ENCODE measurements around the gene TTLL11. TPM values are rescaled to one million over a fixed set of nuclear protein-coding genes. Genes with fewer than 3 reads are reported as not detected.

The TTLL11 gene
- total RNA-seq, 1 donor = 6.2 TPM

DNA sequence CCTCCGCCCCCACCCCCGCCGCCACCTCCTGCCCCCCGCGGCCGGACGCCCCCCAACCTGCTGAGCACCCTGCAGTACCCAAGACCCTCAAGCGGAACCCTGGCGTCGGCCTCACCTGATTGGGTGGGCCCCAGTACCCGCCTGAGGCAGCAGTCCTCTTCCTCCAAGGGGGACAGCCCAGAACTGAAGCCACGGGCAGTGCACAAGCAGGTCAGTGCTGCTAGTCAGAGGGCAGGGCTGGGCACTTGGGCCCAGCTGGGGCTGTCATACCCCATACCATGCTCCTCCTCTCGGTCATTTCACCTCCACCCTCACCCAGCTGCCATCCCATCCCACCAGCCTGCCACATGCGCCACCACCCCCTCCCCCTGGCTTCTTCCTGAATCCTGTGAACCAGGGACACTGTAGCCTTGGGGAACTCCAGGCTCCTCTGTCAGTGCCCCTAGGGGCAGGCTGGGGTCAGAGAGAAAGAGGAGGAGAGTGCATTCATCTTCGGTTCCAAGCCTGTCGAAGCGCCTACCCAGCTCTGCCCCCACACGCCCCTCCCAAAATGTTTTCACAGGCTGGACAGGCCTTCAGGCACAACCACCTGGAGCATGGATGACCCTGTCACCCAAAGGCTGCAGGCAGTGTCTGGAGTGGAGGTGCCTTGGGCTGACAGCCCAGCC is 319.7 kb downstream of the TTLL11 start:
- DNase-seq (ENCODE audit: insufficient read length, low spot score, missing footprints) = no peak
- Histone ChIP-seq H3K27me3 (ENCODE audit: insufficient read depth, low read length) (no peaks in the 10 kb centered on the region), H3K36me3 (ENCODE audit: insufficient read depth, low read length) (peaks cover 20% of the 10 kb centered on the region), H3K9me3 (ENCODE audit: low read depth, low read length) (peaks cover 1% of the 10 kb centered on the region), H3K4me1 (ENCODE audit: insufficient read depth, low read length) (peaks cover 16% of the 10 kb centered on the region), H3K79me2 (ENCODE audit: insufficient read depth, low read length) (no peaks in the 10 kb centered on the region), H2AFZ (ENCODE audit: low read length) (no peak overlapping the region), H3K4me2 (ENCODE audit: insufficient read depth, low read length) (no peak overlapping the region), H3K27ac (ENCODE audit: low read depth, low read length) (no peak overlapping the region), H4K20me1 (ENCODE audit: insufficient read depth, low read length) (no peaks in the 10 kb centered on the region), H3K4me3 (ENCODE audit: insufficient read depth, low read length) (no peak overlapping the region)
- TF ChIP-seq, protein P1, sequence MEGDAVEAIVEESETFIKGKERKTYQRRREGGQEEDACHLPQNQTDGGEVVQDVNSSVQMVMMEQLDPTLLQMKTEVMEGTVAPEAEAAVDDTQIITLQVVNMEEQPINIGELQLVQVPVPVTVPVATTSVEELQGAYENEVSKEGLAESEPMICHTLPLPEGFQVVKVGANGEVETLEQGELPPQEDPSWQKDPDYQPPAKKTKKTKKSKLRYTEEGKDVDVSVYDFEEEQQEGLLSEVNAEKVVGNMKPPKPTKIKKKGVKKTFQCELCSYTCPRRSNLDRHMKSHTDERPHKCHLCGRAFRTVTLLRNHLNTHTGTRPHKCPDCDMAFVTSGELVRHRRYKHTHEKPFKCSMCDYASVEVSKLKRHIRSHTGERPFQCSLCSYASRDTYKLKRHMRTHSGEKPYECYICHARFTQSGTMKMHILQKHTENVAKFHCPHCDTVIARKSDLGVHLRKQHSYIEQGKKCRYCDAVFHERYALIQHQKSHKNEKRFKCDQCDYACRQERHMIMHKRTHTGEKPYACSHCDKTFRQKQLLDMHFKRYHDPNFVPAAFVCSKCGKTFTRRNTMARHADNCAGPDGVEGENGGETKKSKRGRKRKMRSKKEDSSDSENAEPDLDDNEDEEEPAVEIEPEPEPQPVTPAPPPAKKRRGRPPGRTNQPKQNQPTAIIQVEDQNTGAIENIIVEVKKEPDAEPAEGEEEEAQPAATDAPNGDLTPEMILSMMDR (IDR thresholded peaks at IDR 0.05; ENCODE audit: extremely low read depth, low read depth, low read length) = no peak

DNA sequence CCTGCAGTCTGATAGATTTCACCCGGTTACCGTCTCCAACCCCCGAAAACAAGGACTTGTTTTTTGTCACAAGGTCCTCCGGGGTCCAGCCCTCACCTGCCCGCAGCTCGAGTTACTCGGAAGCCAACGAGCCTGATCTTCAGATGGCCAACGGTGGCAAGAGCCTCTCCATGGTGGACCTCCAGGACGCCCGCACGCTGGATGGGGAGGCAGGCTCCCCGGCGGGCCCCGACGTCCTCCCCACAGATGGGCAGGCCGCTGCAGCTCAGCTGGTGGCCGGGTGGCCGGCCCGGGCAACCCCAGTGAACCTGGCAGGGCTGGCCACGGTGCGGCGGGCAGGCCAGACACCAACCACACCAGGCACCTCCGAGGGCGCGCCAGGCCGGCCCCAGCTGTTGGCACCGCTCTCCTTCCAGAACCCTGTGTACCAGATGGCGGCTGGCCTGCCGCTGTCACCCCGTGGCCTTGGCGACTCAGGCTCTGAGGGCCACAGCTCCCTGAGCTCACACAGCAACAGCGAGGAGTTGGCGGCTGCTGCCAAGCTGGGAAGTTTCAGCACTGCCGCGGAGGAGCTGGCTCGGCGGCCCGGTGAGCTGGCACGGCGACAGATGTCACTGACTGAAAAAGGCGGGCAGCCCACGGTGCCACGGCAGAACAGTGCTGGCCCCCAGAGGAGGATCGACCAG is 320.4 kb downstream of the TTLL11 start:
- H3K27me3 ChIP-seq (ENCODE audit: insufficient read depth, low read length) = no peaks in the 10 kb centered on the region
- no peaks in the 10 kb centered on the region for H3K79me2 ChIP-seq (ENCODE audit: insufficient read depth, low read length)
- H3K36me3 ChIP-seq (ENCODE audit: insufficient read depth, low read length) = peaks cover 13% of the 10 kb centered on the region
- no peak overlapping the region for H3K27ac ChIP-seq (ENCODE audit: low read depth, low read length)
- no peaks in the 10 kb centered on the region for H4K20me1 ChIP-seq (ENCODE audit: insufficient read depth, low read length)
- H3K4me2 ChIP-seq (ENCODE audit: insufficient read depth, low read length) = no peak overlapping the region
- H3K4me1 ChIP-seq (ENCODE audit: insufficient read depth, low read length) = peaks cover 16% of the 10 kb centered on the region
- no peaks in the 10 kb centered on the region for H3K9me3 ChIP-seq (ENCODE audit: low read depth, low read length)
- DNase-seq (ENCODE audit: insufficient read length, low spot score, missing footprints) = no peak
- H2AFZ ChIP-seq (ENCODE audit: low read length) = no peak overlapping the region
- no peak overlapping the region for H3K4me3 ChIP-seq (ENCODE audit: insufficient read depth, low read length)
- TF ChIP-seq, protein P1 (IDR thresholded peaks at IDR 0.05; ENCODE audit: extremely low read depth, low read depth, low read length) = no peak

Small RNAs within 50 kb of the gene (small RNA-seq; reads per million reads assigned to genes)
- not detected for gene MIR4478

Other genes with a start within 250 kb of the TTLL11 start
- 17.0 and 18.3 TPM in 2 replicates for gene NDUFA8, start 66.5 kb upstream of the TTLL11 start, total RNA-seq
- 0.36 TPM in 1 of 2 replicates, not detected in the other for gene MORN5, start 66.6 kb upstream of the TTLL11 start, total RNA-seq
- not detected in 2 replicates for gene LHX6, start 135.6 kb upstream of the TTLL11 start, total RNA-seq
- 10.0 and 10.9 TPM in 2 replicates for gene RBM18, start 171.5 kb upstream of the TTLL11 start, total RNA-seq
- gene MRRF, start 171.6 kb upstream of the TTLL11 start, total RNA-seq = 35.8 and 41.5 TPM in 2 replicates